Coronary artery (tissue), 2 donors: ENCODE measurements around the gene C6orf89.
A peak's percentile ranks its signal among the peaks of the same experiment; 100 is the strongest.

Experiments used
- DNase-seq: peaks from one replicate; pipeline ENCODE4 v3.0.0-alpha.2; 2017; ENCODE audit warnings: low spot score
- H3K27ac ChIP-seq, 2 donors: fragments of 200-600 bp; sonication (generic); one replicate each; pipeline ENCODE4 v1.5.1; 2016 to 2019
- H3K4me3 ChIP-seq: fragments of 200-600 bp; sonication (generic); 2 replicates; pipeline ENCODE4 v1.5.1; 2016; ENCODE audit warnings: mild to moderate bottlenecking, moderate library complexity
- TF ChIP-seq, protein P1 (sequence below): fragments of 200-600 bp; sonication (generic); IDR thresholded peaks from one replicate; pipeline ENCODE4 v1.5.1; 2019; ENCODE audit warnings: antibody characterized with exemption

Gene C6orf89

DNA sequence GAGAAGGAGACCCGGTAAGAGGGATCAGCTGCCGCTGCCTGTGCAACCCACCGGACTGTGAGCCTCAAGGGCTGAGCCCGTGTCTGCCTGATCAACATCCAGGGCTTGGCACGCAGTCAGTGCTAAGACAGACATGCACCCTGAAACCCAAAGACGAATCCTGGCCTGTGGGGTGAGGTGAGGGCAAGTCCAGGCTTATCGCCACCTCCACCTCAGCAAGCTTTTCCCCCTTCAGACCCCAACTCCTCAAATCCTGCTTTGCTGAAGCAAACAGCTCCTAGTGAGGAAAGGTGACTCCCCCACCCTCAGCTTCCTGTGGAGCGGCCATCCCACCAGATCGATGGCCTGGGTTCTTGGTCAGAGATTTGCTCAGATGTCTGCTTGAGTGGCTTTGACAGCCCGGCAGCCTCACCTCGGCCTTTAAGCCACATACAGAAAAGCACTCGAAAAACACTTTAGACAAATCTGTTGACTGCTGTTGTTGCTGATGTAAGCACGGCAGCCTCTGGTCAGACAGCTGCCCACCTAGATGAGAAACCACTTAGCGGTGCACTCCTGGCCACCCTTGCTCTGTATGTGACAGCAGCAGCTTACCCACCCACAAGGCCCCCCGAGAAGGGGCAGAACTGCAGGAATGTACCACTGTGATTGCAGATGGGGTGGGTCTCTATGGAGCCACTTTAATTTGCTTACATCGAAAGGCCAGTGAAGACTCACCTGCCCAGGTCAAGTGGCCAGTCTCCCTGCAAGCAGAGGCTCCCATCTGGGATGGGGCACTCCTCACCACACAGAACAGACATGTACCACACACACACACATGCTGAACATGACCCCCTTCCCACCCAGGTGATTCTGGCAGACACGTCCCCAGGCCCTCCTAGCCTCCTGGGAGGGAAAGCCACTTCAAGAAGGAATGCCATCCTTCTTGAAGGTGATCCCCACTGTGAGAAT, 85.4 kb downstream of the C6orf89 start:
- peak overlapping the region in 1 of 2 donors; percentile 58 for H3K27ac ChIP-seq
- TF ChIP-seq, protein P1, sequence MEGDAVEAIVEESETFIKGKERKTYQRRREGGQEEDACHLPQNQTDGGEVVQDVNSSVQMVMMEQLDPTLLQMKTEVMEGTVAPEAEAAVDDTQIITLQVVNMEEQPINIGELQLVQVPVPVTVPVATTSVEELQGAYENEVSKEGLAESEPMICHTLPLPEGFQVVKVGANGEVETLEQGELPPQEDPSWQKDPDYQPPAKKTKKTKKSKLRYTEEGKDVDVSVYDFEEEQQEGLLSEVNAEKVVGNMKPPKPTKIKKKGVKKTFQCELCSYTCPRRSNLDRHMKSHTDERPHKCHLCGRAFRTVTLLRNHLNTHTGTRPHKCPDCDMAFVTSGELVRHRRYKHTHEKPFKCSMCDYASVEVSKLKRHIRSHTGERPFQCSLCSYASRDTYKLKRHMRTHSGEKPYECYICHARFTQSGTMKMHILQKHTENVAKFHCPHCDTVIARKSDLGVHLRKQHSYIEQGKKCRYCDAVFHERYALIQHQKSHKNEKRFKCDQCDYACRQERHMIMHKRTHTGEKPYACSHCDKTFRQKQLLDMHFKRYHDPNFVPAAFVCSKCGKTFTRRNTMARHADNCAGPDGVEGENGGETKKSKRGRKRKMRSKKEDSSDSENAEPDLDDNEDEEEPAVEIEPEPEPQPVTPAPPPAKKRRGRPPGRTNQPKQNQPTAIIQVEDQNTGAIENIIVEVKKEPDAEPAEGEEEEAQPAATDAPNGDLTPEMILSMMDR, result no peak
- DNase-seq, result no peak
- no peak overlapping the region for H3K4me3 ChIP-seq

- Histone ChIP-seq H3K4me3 (no peak overlapping the region), H3K27ac (peak overlapping the region in 1 of 2 donors; percentile 58)
- no peak for DNase-seq
- TF ChIP-seq, protein P1, result no peak
Measured at GRCh38 chr6:36971921-36972673, 86.3 kb downstream of the C6orf89 start.

GRCh38 chr6:36973190-36973589, 87.4 kb downstream of the C6orf89 start:
- no peak for DNase-seq
- Histone ChIP-seq H3K27ac (no peak overlapping the region), H3K4me3 (no peak overlapping the region)
- TF ChIP-seq, protein P1, result no peak

GRCh38 chr6:36973647-36974046, 87.9 kb downstream of the C6orf89 start:
- Histone ChIP-seq H3K27ac (no peak overlapping the region), H3K4me3 (no peak overlapping the region)
- no peak for DNase-seq
- TF ChIP-seq, protein P1, result no peak

DNA sequence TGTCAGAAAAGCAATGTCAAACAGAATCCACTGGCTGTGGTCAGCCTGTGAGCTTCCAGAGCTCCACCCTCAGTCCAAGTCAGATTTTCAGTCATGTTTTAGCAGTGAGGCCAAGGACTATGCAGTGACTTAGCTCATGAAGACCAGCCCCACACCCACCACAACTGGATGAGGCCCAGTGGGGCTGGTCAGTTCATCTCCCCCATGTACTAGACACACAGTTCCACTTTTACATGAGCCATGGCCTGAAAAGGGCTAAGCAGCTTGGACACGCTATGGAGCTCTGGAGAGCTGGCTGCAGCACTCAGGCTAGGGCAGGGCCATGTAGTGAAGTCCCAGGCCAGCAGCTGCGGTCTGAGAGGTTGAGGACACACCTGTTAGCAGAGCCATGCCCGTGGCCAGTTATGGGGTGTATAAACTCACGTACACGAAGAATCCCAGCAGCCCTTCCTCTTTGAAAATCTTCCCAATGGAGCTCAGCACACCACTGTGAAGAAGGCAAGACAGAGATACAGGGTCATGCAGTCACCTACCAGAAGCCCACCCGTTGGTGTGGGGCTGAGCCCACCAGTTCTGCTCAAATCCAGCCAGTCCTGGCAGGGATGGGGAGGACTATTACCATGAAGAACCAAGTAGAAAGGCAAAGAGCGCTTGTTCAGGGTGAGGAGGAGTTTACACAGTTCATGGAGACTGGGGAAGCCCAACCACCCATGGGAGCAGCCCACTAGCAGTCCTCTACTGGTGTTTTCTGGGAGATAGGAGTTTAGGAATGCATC, 89.7 kb downstream of the C6orf89 start:
- no peak overlapping the region for H3K4me3 ChIP-seq
- H3K27ac ChIP-seq, result peak overlapping the region in 1 of 2 donors; percentile 48
- TF ChIP-seq, protein P1, result no peak
- DNase-seq, result no peak

- Histone ChIP-seq H3K27ac (peak overlapping the region in 1 of 2 donors; percentile 48), H3K4me3 (no peak overlapping the region)
- no peak for DNase-seq
- TF ChIP-seq, protein P1, result no peak
Measured at GRCh38 chr6:36976007-36976264, 90.2 kb downstream of the C6orf89 start.
